Effector memory CD8-positive, alpha-beta T cell (primary cell): Measurements from ENCODE around the gene KCNE2.

ENCODE experiments used
- ATAC-seq: fragments of 150-1000 bp; cut with Tn5 transposase; replicated peaks from 2 replicates; pipeline ENCODE4 v1.10.0; 2021; ENCODE audit warnings: mild to moderate bottlenecking, moderate library complexity
- DNase-seq, 3 experiments: peaks; one replicate each; pipeline ENCODE4 v3.0.0; 2021
- H3K27ac Mint-ChIP-seq, 2 donors: one replicate each; pipeline ENCODE4 v1.8.0; 2022; ENCODE audit warnings: mild to moderate bottlenecking in 2 of 2, mixed read lengths in 2 of 2, moderate library complexity in 2 of 2
- H3K27me3 Mint-ChIP-seq, 2 donors: one replicate each; pipeline ENCODE4 v1.8.0; 2022; ENCODE audit warnings: mixed read lengths in 2 of 2
- H3K36me3 Mint-ChIP-seq: one replicate; pipeline ENCODE4 v1.8.0; 2022; ENCODE audit warnings: mild to moderate bottlenecking, moderate library complexity, mixed read lengths; ENCODE audit not compliant: insufficient read depth
- H3K4me1 Mint-ChIP-seq, 2 donors: one replicate each; pipeline ENCODE4 v1.8.0; 2022; ENCODE audit warnings: low read depth in 2 of 2, mixed read lengths in 2 of 2
- H3K4me3 Mint-ChIP-seq, 2 donors: one replicate each; pipeline ENCODE4 v1.8.0; 2022; ENCODE audit warnings: mild to moderate bottlenecking in 2 of 2, mixed read lengths in 2 of 2, moderate library complexity in 2 of 2
- H3K9me3 Mint-ChIP-seq, 2 donors: one replicate each; pipeline ENCODE4 v1.8.0; 2022; ENCODE audit warnings: mixed read lengths in 2 of 2
- total RNA-seq, 9 experiments: gene quantifications; one replicate each; lab custom pipeline; 2026; lab: John Stamatoyannopoulos, UW

Gene KCNE2
- 0 to 0.67 (median 0) reads per million in 9 experiments for total RNA-seq

- H3K4me3 Mint-ChIP-seq: no peak within 1 kb of the TSS
- H3K4me1 Mint-ChIP-seq: peaks cover 3 to 4% of the 10 kb centered on the region in 2 donors
- no peak within 1 kb of the TSS for H3K27ac Mint-ChIP-seq
- H3K27me3 Mint-ChIP-seq: peaks cover 15 to 30% of the 10 kb centered on the region in 2 donors
- DNase-seq: no peak
- H3K36me3 Mint-ChIP-seq: no peaks in the 10 kb centered on the region
- ATAC-seq: no peak
- H3K9me3 Mint-ChIP-seq: no peaks in the 10 kb centered on the region
These were observed at the start of gene KCNE2 for GRCh38 chr21:34363733-34364132. Gene KCNE2, plus strand, starts transcription at chr21:34364006. Its CDS starts 6,473 bp downstream, at chr21:34370479.

- no peak for ATAC-seq
- Mint-ChIP-seq H3K27ac (no peak overlapping the region), H3K9me3 (no peaks in the 10 kb centered on the region), H3K27me3 (peaks cover 14% of the 10 kb centered on the region in 2 donors), H3K4me3 (no peak overlapping the region), H3K36me3 (no peaks in the 10 kb centered on the region), H3K4me1 (no peaks in the 10 kb centered on the region)
- no peak for DNase-seq
These were observed 44.2 kb upstream of the KCNE2 start for GRCh38 chr21:34319585-34319984.

GRCh38 chr21:34320011-34320410 lies 43.8 kb upstream of the KCNE2 start:
- ATAC-seq: no peak
- H3K9me3 Mint-ChIP-seq: no peaks in the 10 kb centered on the region
- no peaks in the 10 kb centered on the region for H3K4me1 Mint-ChIP-seq

GRCh38 chr21:34330055-34330454 lies 33.8 kb upstream of the KCNE2 start:
- H3K4me3 Mint-ChIP-seq: no peak overlapping the region
- H3K9me3 Mint-ChIP-seq: no peaks in the 10 kb centered on the region

More at GRCh38 chr21:34320011-34320410, 43.8 kb upstream of the KCNE2 start:
- Mint-ChIP-seq H3K4me3 (no peak overlapping the region), H3K27me3 (peaks cover 11 to 13% of the 10 kb centered on the region in 2 donors), H3K36me3 (no peaks in the 10 kb centered on the region), H3K27ac (no peak overlapping the region)
- DNase-seq: no peak

GRCh38 chr21:34331726-34332125 lies 32.1 kb upstream of the KCNE2 start:
- Mint-ChIP-seq H3K27ac (no peak overlapping the region), H3K4me1 (no peaks in the 10 kb centered on the region), H3K4me3 (no peak overlapping the region), H3K9me3 (no peaks in the 10 kb centered on the region), H3K27me3 (peaks cover 10 to 17% of the 10 kb centered on the region in 2 donors), H3K36me3 (no peaks in the 10 kb centered on the region)
- no peak for ATAC-seq
- no peak for DNase-seq

More at GRCh38 chr21:34330055-34330454, 33.8 kb upstream of the KCNE2 start:
- Mint-ChIP-seq H3K27ac (no peak overlapping the region), H3K36me3 (no peaks in the 10 kb centered on the region), H3K27me3 (peaks cover 8 to 10% of the 10 kb centered on the region in 2 donors), H3K4me1 (no peaks in the 10 kb centered on the region)
- DNase-seq: no peak
- no peak for ATAC-seq

GRCh38 chr21:34332347-34332746 lies 31.5 kb upstream of the KCNE2 start:
- no peak overlapping the region for H3K27ac Mint-ChIP-seq
- peaks cover 10 to 23% of the 10 kb centered on the region in 2 donors for H3K27me3 Mint-ChIP-seq
- H3K4me3 Mint-ChIP-seq: no peak overlapping the region
- DNase-seq: no peak
- no peaks in the 10 kb centered on the region for H3K36me3 Mint-ChIP-seq
- ATAC-seq: no peak
- H3K9me3 Mint-ChIP-seq: no peaks in the 10 kb centered on the region
- no peaks in the 10 kb centered on the region for H3K4me1 Mint-ChIP-seq

- H3K27me3 Mint-ChIP-seq: peaks cover 17 to 30% of the 10 kb centered on the region in 2 donors
- H3K4me1 Mint-ChIP-seq: peaks cover 0 to 3% of the 10 kb centered on the region in 2 donors
- DNase-seq (no peak), ATAC-seq (no peak)
- no peaks in the 10 kb centered on the region for H3K9me3 Mint-ChIP-seq
- no peak overlapping the region for H3K4me3 Mint-ChIP-seq
- H3K27ac Mint-ChIP-seq: no peak overlapping the region
- H3K36me3 Mint-ChIP-seq: no peaks in the 10 kb centered on the region
These were observed 30.6 kb upstream of the KCNE2 start for GRCh38 chr21:34333121-34333739.

GRCh38 chr21:34335316-34335715 lies 28.5 kb upstream of the KCNE2 start:
- Mint-ChIP-seq H3K27me3 (peaks cover 6 to 39% of the 10 kb centered on the region in 2 donors), H3K4me1 (peaks cover under 1 to 3% of the 10 kb centered on the region in 2 donors), H3K9me3 (no peaks in the 10 kb centered on the region), H3K4me3 (no peak overlapping the region), H3K36me3 (no peaks in the 10 kb centered on the region), H3K27ac (no peak overlapping the region)
- DNase-seq: no peak
- no peak for ATAC-seq

GRCh38 chr21:34336245-34336644 lies 27.6 kb upstream of the KCNE2 start:
- no peak for DNase-seq
- Mint-ChIP-seq H3K27me3 (peaks cover 6 to 39% of the 10 kb centered on the region in 2 donors), H3K27ac (no peak overlapping the region), H3K9me3 (no peaks in the 10 kb centered on the region), H3K4me3 (no peak overlapping the region), H3K36me3 (no peaks in the 10 kb centered on the region), H3K4me1 (peaks cover 4 to 5% of the 10 kb centered on the region in 2 donors)
- no peak for ATAC-seq

- Mint-ChIP-seq H3K9me3 (no peaks in the 10 kb centered on the region), H3K36me3 (no peaks in the 10 kb centered on the region), H3K4me3 (no peak overlapping the region), H3K27me3 (peaks cover 6 to 33% of the 10 kb centered on the region in 2 donors), H3K27ac (no peak overlapping the region), H3K4me1 (peaks cover 4 to 5% of the 10 kb centered on the region in 2 donors)
- ATAC-seq (no peak), DNase-seq (no peak)
These were observed 26.9 kb upstream of the KCNE2 start for GRCh38 chr21:34336756-34337391.

- ATAC-seq: no peak
- Mint-ChIP-seq H3K4me1 (peaks cover 4 to 5% of the 10 kb centered on the region in 2 donors), H3K9me3 (no peaks in the 10 kb centered on the region), H3K36me3 (no peaks in the 10 kb centered on the region), H3K4me3 (no peak overlapping the region), H3K27me3 (peaks cover 6 to 31% of the 10 kb centered on the region in 2 donors), H3K27ac (no peak overlapping the region)
- no peak for DNase-seq
These were observed 26.1 kb upstream of the KCNE2 start for GRCh38 chr21:34337741-34338140.

- H3K4me1 Mint-ChIP-seq: peaks cover 4 to 5% of the 10 kb centered on the region in 2 donors
- ATAC-seq (no peak), DNase-seq (no peak)
- H3K27me3 Mint-ChIP-seq: peaks cover 6 to 31% of the 10 kb centered on the region in 2 donors
- no peak overlapping the region for H3K27ac Mint-ChIP-seq
- no peak overlapping the region for H3K4me3 Mint-ChIP-seq
- H3K36me3 Mint-ChIP-seq: no peaks in the 10 kb centered on the region
- no peaks in the 10 kb centered on the region for H3K9me3 Mint-ChIP-seq
These were observed 25.6 kb upstream of the KCNE2 start for GRCh38 chr21:34338226-34338625.

GRCh38 chr21:34340061-34340460 lies 23.7 kb upstream of the KCNE2 start:
- Mint-ChIP-seq H3K4me3 (no peak overlapping the region), H3K27me3 (peaks cover 6 to 31% of the 10 kb centered on the region in 2 donors), H3K9me3 (no peaks in the 10 kb centered on the region), H3K4me1 (peaks cover 4 to 5% of the 10 kb centered on the region in 2 donors), H3K27ac (no peak overlapping the region), H3K36me3 (peaks cover 4% of the 10 kb centered on the region)
- ATAC-seq: no peak
- DNase-seq: no peak

GRCh38 chr21:34342476-34342875 lies 21.3 kb upstream of the KCNE2 start:
- Mint-ChIP-seq H3K4me3 (no peak overlapping the region), H3K4me1 (peaks cover 4 to 5% of the 10 kb centered on the region in 2 donors), H3K27ac (no peak overlapping the region), H3K36me3 (peaks cover 4% of the 10 kb centered on the region), H3K27me3 (peaks cover 5 to 14% of the 10 kb centered on the region in 2 donors), H3K9me3 (no peaks in the 10 kb centered on the region)
- ATAC-seq (no peak), DNase-seq (no peak)
